Measurements from ENCODE around the gene DNMBP. TPM values are rescaled to one million over a fixed set of nuclear protein-coding genes. Genes with fewer than 3 reads are reported as not detected.

DNMBP gene
- total RNA-seq, 1 donor: 62.4 TPM

DNA sequence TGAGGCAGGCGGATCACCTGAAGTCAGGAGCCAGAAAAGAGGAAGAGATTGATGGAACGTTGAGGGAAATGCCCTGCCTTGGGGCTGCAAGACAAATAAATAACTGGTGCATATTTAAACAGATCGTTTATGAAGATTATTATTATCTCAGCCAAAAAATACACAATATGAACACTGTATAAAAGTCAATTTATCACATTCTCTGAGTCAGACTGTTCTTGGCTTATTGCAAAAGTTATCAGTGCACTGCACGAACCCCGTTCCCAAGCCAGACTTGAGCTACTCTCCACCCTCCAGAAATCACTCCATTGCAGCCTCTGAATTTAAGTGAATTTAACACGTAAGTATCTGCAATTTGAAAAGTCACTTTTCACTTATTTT is 1.6 kb downstream of the DNMBP start:
- peak overlapping the region; percentile 98 for H3K4me3 ChIP-seq (ENCODE audit: low read depth, low read length)
- TF ChIP-seq CTCF (IDR thresholded peaks at IDR 0.05; ENCODE audit: insufficient read depth, low read length): no peak
- DNase-seq (ENCODE audit: low read depth): peak; percentile 96

- no peak for TF ChIP-seq CTCF (IDR thresholded peaks at IDR 0.05; ENCODE audit: insufficient read depth, low read length)
- peak overlapping the region; percentile 98 for H3K4me3 ChIP-seq (ENCODE audit: low read depth, low read length)
- DNase-seq (ENCODE audit: low read depth): peak; percentile 79
These were observed 2.3 kb downstream of the DNMBP start for GRCh38 chr10:100007231-100008141.

GRCh38 chr10:100006243-100006886 is 3.4 kb downstream of the DNMBP start:
- no peak for TF ChIP-seq CTCF (IDR thresholded peaks at IDR 0.05; ENCODE audit: insufficient read depth, low read length)
- peak; percentile 95 for DNase-seq (ENCODE audit: low read depth)
- peak overlapping the region; percentile 48 for H3K4me3 ChIP-seq (ENCODE audit: low read depth, low read length)

DNA sequence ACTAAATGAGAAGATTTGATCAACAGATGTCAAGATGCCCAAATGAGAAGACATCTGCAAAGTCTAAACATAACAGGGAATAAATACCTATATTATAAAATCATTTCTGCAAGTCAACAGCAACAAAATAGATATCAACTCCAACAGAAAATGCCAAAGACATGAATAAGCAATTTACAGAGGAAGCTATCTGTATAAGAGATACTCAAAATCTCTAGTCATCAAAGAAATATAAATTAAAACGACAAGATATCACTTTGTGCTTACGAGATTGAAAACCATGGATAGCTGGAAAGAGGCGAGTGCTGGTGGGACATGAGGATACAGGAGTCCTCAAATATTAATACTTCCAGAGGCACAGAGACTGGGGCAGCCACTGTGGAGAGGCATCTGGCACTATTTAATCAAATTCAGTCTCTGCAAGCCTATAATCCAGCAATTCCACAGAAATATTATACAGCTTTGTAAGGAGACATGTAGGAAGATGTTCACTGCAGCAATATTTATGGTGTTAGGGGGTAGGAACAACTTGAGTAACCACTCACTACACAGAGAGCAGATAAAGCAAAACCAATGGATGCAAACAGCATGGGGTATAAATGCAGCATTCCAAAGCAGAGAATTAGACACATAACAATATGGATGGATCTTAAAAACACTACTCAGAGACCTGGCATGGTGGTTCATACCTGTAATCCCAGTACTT is 4.8 kb downstream of the DNMBP start:
- peak overlapping the region; percentile 40 for H3K4me3 ChIP-seq (ENCODE audit: low read depth, low read length)
- no peak for TF ChIP-seq CTCF (IDR thresholded peaks at IDR 0.05; ENCODE audit: insufficient read depth, low read length)
- DNase-seq (ENCODE audit: low read depth): no peak

DNA sequence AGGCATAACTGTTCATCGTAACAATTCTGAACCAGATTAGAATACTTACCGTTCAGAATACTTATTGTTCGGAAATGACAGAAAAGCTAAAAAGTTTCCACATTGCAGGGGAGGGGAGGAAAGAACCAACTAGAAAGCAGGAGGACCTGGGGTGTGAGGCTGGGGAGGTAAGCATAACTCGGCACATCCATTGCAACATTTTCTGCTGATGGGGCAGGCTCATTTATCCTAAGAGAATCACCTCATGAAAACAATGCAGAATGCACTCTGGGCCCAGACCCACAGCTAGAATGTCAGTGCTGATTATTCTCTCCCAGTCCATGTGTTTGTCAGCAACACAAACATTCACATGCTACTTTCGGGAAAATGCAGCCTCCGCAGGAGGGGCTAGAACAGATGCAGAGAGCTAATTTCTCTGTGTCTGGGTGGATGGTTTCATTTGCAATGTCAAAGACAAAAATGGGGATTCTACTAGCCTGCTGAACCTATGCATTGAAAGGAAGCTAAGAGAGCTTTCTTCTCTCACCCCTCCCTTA is 9.6 kb downstream of the DNMBP start:
- no peak overlapping the region for H3K4me3 ChIP-seq (ENCODE audit: low read depth, low read length)
- no peak for TF ChIP-seq CTCF (IDR thresholded peaks at IDR 0.05; ENCODE audit: insufficient read depth, low read length)
- DNase-seq (ENCODE audit: low read depth): no peak

DNA sequence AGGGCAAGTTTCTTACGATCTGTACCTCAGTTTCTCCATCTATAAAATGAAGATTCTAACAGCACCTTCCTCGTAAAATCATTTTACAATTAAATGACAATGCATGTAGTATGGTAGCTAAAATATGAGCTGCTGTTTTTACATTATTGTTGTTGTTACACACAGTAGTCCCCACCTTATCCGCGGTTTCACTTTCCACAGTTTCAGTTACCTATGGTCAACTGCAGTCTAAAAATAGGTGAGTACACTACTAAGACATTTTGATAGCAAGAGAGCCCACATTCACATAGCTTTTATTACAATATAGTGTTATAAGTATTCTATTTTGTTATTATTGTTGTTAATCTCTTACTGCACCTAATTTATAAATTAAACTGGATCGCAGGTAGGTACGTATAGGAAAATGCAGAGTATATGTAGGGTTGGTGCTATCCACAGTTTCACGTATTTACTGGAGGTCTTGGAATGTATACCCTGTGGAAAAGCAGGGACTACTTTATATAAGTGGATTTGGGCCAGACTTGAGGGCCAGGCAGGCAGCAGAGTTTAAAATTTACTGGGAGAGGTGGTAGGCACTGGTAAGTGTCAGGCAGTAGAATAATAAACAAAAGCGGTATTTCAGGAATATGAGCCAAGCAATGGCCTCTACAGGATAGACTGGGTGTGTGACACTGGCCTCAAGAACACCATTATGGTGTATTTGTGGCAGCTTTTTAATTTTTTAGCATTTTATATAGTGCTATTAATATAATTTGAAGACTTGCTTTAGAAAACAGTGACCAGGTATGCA is 10.2 kb downstream of the DNMBP start:
- DNase-seq (ENCODE audit: low read depth): no peak
- no peak overlapping the region for H3K4me3 ChIP-seq (ENCODE audit: low read depth, low read length)
- no peak for TF ChIP-seq CTCF (IDR thresholded peaks at IDR 0.05; ENCODE audit: insufficient read depth, low read length)
